HepG2 (cell line): ENCODE data around the gene MYL3. TPM values are rescaled to one million over a fixed set of nuclear protein-coding genes. Genes with fewer than 3 reads are reported as not detected.

Source experiments
- BRD4 ChIP-seq: sonication (generic); formaldehyde crosslinking; IDR thresholded peaks from 2 replicates; pipeline ENCODE4 v1.4.0; 2020; ENCODE audit warnings: missing genetic modification reagents
- FOXO1 ChIP-seq: sonication (generic); formaldehyde crosslinking; IDR thresholded peaks from 2 replicates; pipeline ENCODE4 v1.4.0; 2020; ENCODE audit warnings: missing genetic modification reagents
- ISL2 ChIP-seq: sonication (generic); formaldehyde crosslinking; IDR thresholded peaks from 2 replicates; pipeline ENCODE4 v1.5.0; 2020; ENCODE audit warnings: missing genetic modification reagents
- JARID2 ChIP-seq: sonication (generic); formaldehyde crosslinking; IDR thresholded peaks from 2 replicates; pipeline ENCODE4 v1.8.1; 2023; ENCODE audit warnings: missing genetic modification reagents, inconsistent platforms; ENCODE audit not compliant: insufficient replicate concordance
- KLF9 ChIP-seq: IDR thresholded peaks from 2 replicates; pipeline ENCODE4 v1.6.1; 2016; ENCODE audit warnings: low read depth
- LCORL ChIP-seq, 2 experiments: fragments of 450-650 bp in 1 of 2; sonication (generic) in 1 of 2; formaldehyde crosslinking in 1 of 2; IDR thresholded peaks; 2 replicates each; pipeline versions ENCODE4 v1.5.0 to v1.6.1; 2017 to 2020; ENCODE audit warnings: antibody characterized with exemption in 1 of 2, missing genetic modification reagents in 1 of 2
- MAFF ChIP-seq: IDR thresholded peaks from 2 replicates; pipeline ENCODE4 v1.6.1; 2011; ENCODE audit warnings: low read depth, low read length, improper control_type of control experiment
- NONO ChIP-seq, 2 experiments: fragments of 450-650 bp in 1 of 2; sonication (generic) in 1 of 2; formaldehyde crosslinking in 1 of 2; IDR thresholded peaks in 1 of 2; conservative IDR thresholded peaks in 1 of 2; 2 replicates each; pipeline versions ENCODE4 v1.6.1 to v1.8.0; 2017 to 2022; ENCODE audit warnings: mild to moderate bottlenecking in 1 of 2, missing genetic modification reagents in 1 of 2, moderate library complexity in 1 of 2
- NR2F6 ChIP-seq, 2 experiments: IDR thresholded peaks; 2 replicates each; pipeline ENCODE4 v1.6.1; 2016; ENCODE audit warnings: antibody characterized with exemption in 1 of 2, mild to moderate bottlenecking in 1 of 2
- PATZ1 ChIP-seq: sonication (generic); formaldehyde crosslinking; IDR thresholded peaks from 2 replicates; pipeline ENCODE4 v1.4.0; 2020; ENCODE audit warnings: missing genetic modification reagents
- SALL2 ChIP-seq: sonication (generic); formaldehyde crosslinking; IDR thresholded peaks from 2 replicates; pipeline ENCODE4 v1.8.1; 2023; ENCODE audit warnings: mild to moderate bottlenecking, missing genetic modification reagents, inconsistent platforms
- SMAD3 ChIP-seq: sonication (generic); formaldehyde crosslinking; IDR thresholded peaks from 2 replicates; pipeline ENCODE4 v1.4.0; 2020; ENCODE audit warnings: missing genetic modification reagents
- ZNF33B ChIP-seq: sonication (generic); formaldehyde crosslinking; IDR thresholded peaks from 2 replicates; pipeline ENCODE4 v1.5.1; 2020; ENCODE audit warnings: mild to moderate bottlenecking, missing genetic modification reagents
- ZNF598 ChIP-seq: sonication (generic); formaldehyde crosslinking; IDR thresholded peaks from 2 replicates; pipeline ENCODE4 v1.5.1; 2020; ENCODE audit warnings: mild to moderate bottlenecking, missing genetic modification reagents, borderline replicate concordance
- ZNF709 ChIP-seq: sonication (generic); formaldehyde crosslinking; IDR thresholded peaks from 2 replicates; pipeline ENCODE4 v1.5.0; 2020; ENCODE audit warnings: mild to moderate bottlenecking, missing genetic modification reagents
- ZNF784 ChIP-seq: sonication (generic); formaldehyde crosslinking; IDR thresholded peaks from 2 replicates; pipeline ENCODE4 v1.5.1; 2020; ENCODE audit warnings: missing genetic modification reagents, mild to moderate bottlenecking, borderline replicate concordance
- polyA plus RNA-seq, 8 experiments: library from polyadenylated mRNA; depleted of rRNA in 3 of 8; stranded (reverse) in 7 of 8; unstranded in 1 of 8; fragments of >200 nt; fragmentation: Illumina TruSeq in 4 of 8; extraction: Trizol in 4 of 8; gene quantifications; 2 replicates each; pipeline versions ENCODE4 v1.2.1 to v1.2.3, GENCODE V29; 2011 to 2016; ENCODE audit warnings: low read depth in 4 of 8, missing spikeins in 1 of 8, mixed read lengths in 1 of 8; ENCODE audit not compliant: insufficient read depth in 1 of 8
- total RNA-seq, 5 experiments: library from RNA; depleted of rRNA; stranded (reverse); fragments of >200 nt; fragmentation: Illumina TruSeq; extraction: Trizol; gene quantifications; 2 replicates each; pipeline ENCODE4 v1.2.3, GENCODE V29; 2016; ENCODE audit warnings: low read depth in 1 of 5
- TF ChIP-seq, protein P1 (sequence below): fragments of 450-650 bp; IDR thresholded peaks from 2 replicates; pipeline ENCODE4 v1.6.1; 2017; ENCODE audit warnings: mild to moderate bottlenecking
- TF ChIP-seq, protein P2 (sequence below): sonication (generic); formaldehyde crosslinking; IDR thresholded peaks from 2 replicates; pipeline ENCODE4 v1.5.1; 2020; ENCODE audit warnings: mild to moderate bottlenecking, missing genetic modification reagents
- TF ChIP-seq, protein P3 (sequence below): sonication (generic); formaldehyde crosslinking; IDR thresholded peaks from 2 replicates; pipeline ENCODE4 v1.5.0; 2020; ENCODE audit warnings: missing genetic modification reagents

The MYL3 gene
- total and polyA plus RNA-seq, 2 of the 13 experiments (the other 11 are each of a cell fraction or from before 2014, with no cell fraction given), result not detected

- no peak for TF ChIP-seq NR2F6 (IDR thresholded peaks at IDR 0.05)
- TF ChIP-seq NR2F6 (CRISPR knock-in tag; IDR thresholded peaks at IDR 0.05), result peak; percentile 45; the same call in 1 of the 2 replicates
- no peak for TF ChIP-seq LCORL (IDR thresholded peaks at IDR 0.05)
- peak; percentile 75 for TF ChIP-seq LCORL (CRISPR knock-in tag; IDR thresholded peaks at IDR 0.05)
- no peak for TF ChIP-seq BRD4 (CRISPR knock-in tag)
- TF ChIP-seq ZNF784 (CRISPR knock-in tag), result no peak
- TF ChIP-seq JARID2, result no peak
- TF ChIP-seq, protein P1, sequence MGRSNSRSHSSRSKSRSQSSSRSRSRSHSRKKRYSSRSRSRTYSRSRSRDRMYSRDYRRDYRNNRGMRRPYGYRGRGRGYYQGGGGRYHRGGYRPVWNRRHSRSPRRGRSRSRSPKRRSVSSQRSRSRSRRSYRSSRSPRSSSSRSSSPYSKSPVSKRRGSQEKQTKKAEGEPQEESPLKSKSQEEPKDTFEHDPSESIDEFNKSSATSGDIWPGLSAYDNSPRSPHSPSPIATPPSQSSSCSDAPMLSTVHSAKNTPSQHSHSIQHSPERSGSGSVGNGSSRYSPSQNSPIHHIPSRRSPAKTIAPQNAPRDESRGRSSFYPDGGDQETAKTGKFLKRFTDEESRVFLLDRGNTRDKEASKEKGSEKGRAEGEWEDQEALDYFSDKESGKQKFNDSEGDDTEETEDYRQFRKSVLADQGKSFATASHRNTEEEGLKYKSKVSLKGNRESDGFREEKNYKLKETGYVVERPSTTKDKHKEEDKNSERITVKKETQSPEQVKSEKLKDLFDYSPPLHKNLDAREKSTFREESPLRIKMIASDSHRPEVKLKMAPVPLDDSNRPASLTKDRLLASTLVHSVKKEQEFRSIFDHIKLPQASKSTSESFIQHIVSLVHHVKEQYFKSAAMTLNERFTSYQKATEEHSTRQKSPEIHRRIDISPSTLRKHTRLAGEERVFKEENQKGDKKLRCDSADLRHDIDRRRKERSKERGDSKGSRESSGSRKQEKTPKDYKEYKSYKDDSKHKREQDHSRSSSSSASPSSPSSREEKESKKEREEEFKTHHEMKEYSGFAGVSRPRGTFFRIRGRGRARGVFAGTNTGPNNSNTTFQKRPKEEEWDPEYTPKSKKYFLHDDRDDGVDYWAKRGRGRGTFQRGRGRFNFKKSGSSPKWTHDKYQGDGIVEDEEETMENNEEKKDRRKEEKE, result no peak
- TF ChIP-seq, protein P2, sequence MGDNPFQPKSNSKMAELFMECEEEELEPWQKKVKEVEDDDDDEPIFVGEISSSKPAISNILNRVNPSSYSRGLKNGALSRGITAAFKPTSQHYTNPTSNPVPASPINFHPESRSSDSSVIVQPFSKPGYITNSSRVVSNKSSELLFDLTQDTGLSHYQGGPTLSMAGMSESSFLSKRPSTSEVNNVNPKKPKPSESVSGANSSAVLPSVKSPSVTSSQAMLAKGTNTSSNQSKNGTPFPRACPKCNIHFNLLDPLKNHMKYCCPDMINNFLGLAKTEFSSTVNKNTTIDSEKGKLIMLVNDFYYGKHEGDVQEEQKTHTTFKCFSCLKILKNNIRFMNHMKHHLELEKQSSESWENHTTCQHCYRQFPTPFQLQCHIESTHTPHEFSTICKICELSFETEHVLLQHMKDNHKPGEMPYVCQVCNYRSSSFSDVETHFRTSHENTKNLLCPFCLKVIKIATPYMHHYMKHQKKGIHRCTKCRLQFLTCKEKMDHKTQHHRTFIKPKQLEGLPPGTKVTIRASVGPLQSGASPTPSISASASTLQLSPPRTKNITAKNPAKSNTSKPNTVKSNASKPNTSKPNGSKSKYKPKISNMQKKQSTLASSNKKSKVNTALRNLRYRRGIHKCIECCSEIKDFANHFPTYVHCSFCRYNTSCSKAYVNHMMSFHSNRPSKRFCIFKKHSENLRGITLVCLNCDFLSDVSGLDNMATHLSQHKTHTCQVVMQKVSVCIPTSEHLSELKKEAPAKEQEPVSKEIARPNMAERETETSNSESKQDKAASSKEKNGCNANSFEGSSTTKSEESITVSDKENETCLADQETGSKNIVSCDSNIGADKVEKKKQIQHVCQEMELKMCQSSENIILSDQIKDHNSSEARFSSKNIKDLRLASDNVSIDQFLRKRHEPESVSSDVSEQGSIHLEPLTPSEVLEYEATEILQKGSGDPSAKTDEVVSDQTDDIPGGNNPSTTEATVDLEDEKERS, result no peak
- TF ChIP-seq ZNF33B (CRISPR knock-in tag), result no peak
- TF ChIP-seq NONO (IDR thresholded peaks at IDR 0.05), result no peak
- no peak for TF ChIP-seq NONO (CRISPR knock-in tag; conservative IDR thresholded peaks at IDR 0.05)
- no peak for TF ChIP-seq ZNF598 (CRISPR knock-in tag)
- no peak for TF ChIP-seq SMAD3
- no peak for TF ChIP-seq KLF9 (CRISPR knock-in tag)
- no peak for TF ChIP-seq SALL2
- TF ChIP-seq ZNF709, result no peak
- no peak for TF ChIP-seq MAFF
- TF ChIP-seq, protein P3, sequence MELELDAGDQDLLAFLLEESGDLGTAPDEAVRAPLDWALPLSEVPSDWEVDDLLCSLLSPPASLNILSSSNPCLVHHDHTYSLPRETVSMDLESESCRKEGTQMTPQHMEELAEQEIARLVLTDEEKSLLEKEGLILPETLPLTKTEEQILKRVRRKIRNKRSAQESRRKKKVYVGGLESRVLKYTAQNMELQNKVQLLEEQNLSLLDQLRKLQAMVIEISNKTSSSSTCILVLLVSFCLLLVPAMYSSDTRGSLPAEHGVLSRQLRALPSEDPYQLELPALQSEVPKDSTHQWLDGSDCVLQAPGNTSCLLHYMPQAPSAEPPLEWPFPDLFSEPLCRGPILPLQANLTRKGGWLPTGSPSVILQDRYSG (CRISPR knock-in tag), result no peak
- TF ChIP-seq ISL2 (CRISPR knock-in tag), result no peak
- TF ChIP-seq PATZ1 (CRISPR knock-in tag), result peak; percentile 57; the same call in 1 of the 2 replicates
- 0 out of 2 replicates have a peak, but pooled peaks have one; percentile 14 for TF ChIP-seq FOXO1 (CRISPR knock-in tag)
These were observed 5.7 kb upstream of the MYL3 start (continued) for GRCh38 chr3:46868948-46869347.
